Aorta (tissue), 5 donors: ENCODE results near the gene NPAS3. TPM values are rescaled to one million over a fixed set of nuclear protein-coding genes. Genes with fewer than 3 reads are reported as not detected.

ENCODE experiments used
- ATAC-seq: fragments of 200-7000 bp; cut with Tn5 transposase; one replicate; pipeline ENCODE4 v1.9.1; 2022; ENCODE audit warnings: moderate library complexity; ENCODE audit not compliant: low FRiP score
- DNase-seq, 2 donors: peaks; one replicate each; pipeline ENCODE4 v3.0.0-alpha.2; 2020
- H3K27ac ChIP-seq, 2 donors: one replicate each; pipeline ENCODE4 v1.5.1; 2013; ENCODE audit warnings: low read length in 2 of 2, mild to moderate bottlenecking in 2 of 2, moderate library complexity in 2 of 2, control low read depth in 1 of 2, inconsistent platforms in 1 of 2, low read depth in 1 of 2
- H3K27me3 ChIP-seq, 2 donors: one replicate each; pipeline ENCODE4 v1.6.1; 2013; ENCODE audit warnings: control low read depth in 1 of 2, low read length in 1 of 2, mild to moderate bottlenecking in 1 of 2, moderate library complexity in 1 of 2; ENCODE audit not compliant: insufficient read depth in 2 of 2, control insufficient read depth in 1 of 2
- H3K36me3 ChIP-seq, 2 donors: one replicate each; pipeline ENCODE4 v1.6.1; 2013; ENCODE audit warnings: control low read depth in 1 of 2, low read length in 1 of 2, mild to moderate bottlenecking in 1 of 2; ENCODE audit not compliant: insufficient read depth in 2 of 2, control insufficient read depth in 1 of 2
- H3K4me1 ChIP-seq, 2 donors: one replicate each; pipeline ENCODE4 v1.6.1; 2013; ENCODE audit warnings: low read length in 2 of 2, control low read depth in 1 of 2, mild to moderate bottlenecking in 1 of 2, moderate library complexity in 1 of 2; ENCODE audit not compliant: insufficient read depth in 2 of 2, control insufficient read depth in 1 of 2
- H3K4me3 ChIP-seq, 2 donors: one replicate each; pipeline ENCODE4 v1.5.1; 2013; ENCODE audit warnings: low read length in 2 of 2, control low read depth in 1 of 2, mild to moderate bottlenecking in 1 of 2
- H3K9me3 ChIP-seq: one replicate; pipeline ENCODE4 v1.6.1; 2013; ENCODE audit warnings: mild to moderate bottlenecking, low read length; ENCODE audit not compliant: control insufficient read depth
- WGBS, 2 donors: extraction: QIAGEN DNeasy Blood & Tissue Kit; methylation state at CpG; one replicate each; pipeline ENCODE4 v1.1.7; 2013; 5-methylcytosine and 5-hydroxymethylcytosine counted together
- intact Hi-C, 2 donors: fragments of 100-400 bp; cut with DNase I; formaldehyde crosslinking; loops; one replicate each; pipeline versions ENCODE4 v1.14.2 to v1.15.0; 2022
- polyA plus RNA-seq, 2 donors: library from polyadenylated mRNA; stranded (reverse); fragments of 200-250 nt; gene quantifications; one replicate each; pipeline ENCODE4 v1.2.3, GENCODE V29; 2013
- total RNA-seq, 2 donors: library from RNA; stranded (reverse); fragmentation: NEBNext Ultra II Directional; extraction: Animal tissue kit (Norgen Biotek cat#: 25700); gene quantifications; one replicate each; pipeline ENCODE4 v1.2.1, GENCODE V29; 2021
- donor health status: healthy with polysubstance abuse.
- donor health status: Bipolar disorder and iron deficiency.
- donor health status: DM: no; HTN: no; CAD: no.
- donor health status: DM: no; HTN: no; CAD: no.
- donor health status: DM: yes; HTN: yes; CAD: no.

Gene NPAS3
- total and polyA plus RNA-seq, 4 donors: 0.13 to 4.3 (median 0.50) TPM

GRCh38 chr14:33240466-33240865 lies 301.8 kb downstream of the NPAS3 start:
- Histone ChIP-seq H3K36me3 (no peaks in the 10 kb centered on the region), H3K27me3 (no peaks in the 10 kb centered on the region), H3K9me3 (no peaks in the 10 kb centered on the region), H3K4me1 (no peaks in the 10 kb centered on the region), H3K27ac (no peak overlapping the region), H3K4me3 (no peak overlapping the region)
- ATAC-seq: no peak
- WGBS, 2 donors: 55 to 59% methylated on average over 2 of the region's 2 CpGs
- intact Hi-C loops: no loop called here
- no peak for DNase-seq

DNA sequence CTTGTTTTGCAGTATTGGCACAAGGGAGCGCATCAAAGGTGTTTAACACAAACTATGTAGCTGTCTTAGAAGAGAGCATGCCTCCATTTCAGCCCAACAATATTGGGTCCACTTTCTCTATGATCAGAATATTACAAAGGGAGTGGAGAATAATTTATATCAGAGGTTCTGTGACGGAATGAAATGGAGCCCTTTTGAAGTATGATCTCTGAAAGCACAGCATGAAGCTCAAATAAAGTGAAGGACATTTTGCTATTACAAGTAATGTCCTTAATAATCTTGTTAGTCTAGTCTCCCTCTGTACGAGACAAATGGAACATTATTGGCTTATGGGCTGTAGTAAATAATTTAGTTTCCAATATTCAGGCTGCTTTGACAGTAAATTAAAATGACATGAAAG lies 302.7 kb downstream of the NPAS3 start:
- H3K27me3 ChIP-seq: no peaks in the 10 kb centered on the region
- intact Hi-C loops: no loop called here
- H3K4me3 ChIP-seq: no peak overlapping the region
- H3K36me3 ChIP-seq: no peaks in the 10 kb centered on the region
- no peak for DNase-seq
- WGBS, 2 donors: 92 to 94% methylated on average over 3 of the region's 3 CpGs
- no peaks in the 10 kb centered on the region for H3K4me1 ChIP-seq
- no peak overlapping the region for H3K27ac ChIP-seq
- H3K9me3 ChIP-seq: no peaks in the 10 kb centered on the region
- ATAC-seq: no peak

DNA sequence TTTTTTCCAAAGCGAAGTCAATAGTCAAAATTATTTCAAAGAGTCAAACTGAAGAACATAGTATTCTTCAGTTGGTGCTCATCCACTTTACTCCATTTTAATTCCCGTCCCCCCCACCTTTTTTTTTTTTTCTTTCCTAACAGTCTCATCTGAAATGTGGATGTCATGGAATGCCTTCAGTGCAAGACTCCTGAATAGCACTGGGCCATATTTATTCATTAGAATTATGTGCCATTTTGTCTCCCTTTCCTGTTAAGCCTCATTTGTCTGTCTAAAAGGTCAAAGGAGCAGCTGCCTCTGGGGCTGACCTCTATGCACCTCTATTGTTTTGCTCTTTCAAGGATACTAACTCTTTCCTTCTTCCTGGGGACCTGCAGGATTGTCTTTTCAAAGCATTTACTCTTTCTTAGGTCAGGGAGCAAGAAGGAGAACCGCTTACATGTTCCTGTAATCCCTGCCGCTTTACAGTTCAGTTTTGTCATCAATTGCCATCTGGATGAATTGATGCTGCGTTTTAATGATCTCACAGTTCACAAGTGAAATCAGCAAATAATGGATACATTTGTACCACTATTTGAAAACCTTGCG lies 310.6 kb downstream of the NPAS3 start:
- 77 to 87% methylated on average over 6 of the region's 6 CpGs for whole genome bisulfite sequencing, 2 donors
- Histone ChIP-seq H3K27me3 (no peaks in the 10 kb centered on the region), H3K9me3 (no peaks in the 10 kb centered on the region), H3K36me3 (no peaks in the 10 kb centered on the region), H3K4me1 (no peaks in the 10 kb centered on the region), H3K4me3 (no peak overlapping the region), H3K27ac (no peak overlapping the region)
- no peak for ATAC-seq
- intact Hi-C loops: no loop called here
- DNase-seq: no peak

GRCh38 chr14:33250963-33251362 lies 312.3 kb downstream of the NPAS3 start:
- no peak for DNase-seq
- 31 to 48% methylated on average over 2 of the region's 2 CpGs for WGBS, 2 donors
- Histone ChIP-seq H3K4me3 (no peak overlapping the region), H3K27me3 (no peaks in the 10 kb centered on the region), H3K9me3 (no peaks in the 10 kb centered on the region), H3K36me3 (no peaks in the 10 kb centered on the region), H3K27ac (no peak overlapping the region), H3K4me1 (no peaks in the 10 kb centered on the region)
- intact Hi-C loops: no loop called here
- ATAC-seq: no peak

DNA sequence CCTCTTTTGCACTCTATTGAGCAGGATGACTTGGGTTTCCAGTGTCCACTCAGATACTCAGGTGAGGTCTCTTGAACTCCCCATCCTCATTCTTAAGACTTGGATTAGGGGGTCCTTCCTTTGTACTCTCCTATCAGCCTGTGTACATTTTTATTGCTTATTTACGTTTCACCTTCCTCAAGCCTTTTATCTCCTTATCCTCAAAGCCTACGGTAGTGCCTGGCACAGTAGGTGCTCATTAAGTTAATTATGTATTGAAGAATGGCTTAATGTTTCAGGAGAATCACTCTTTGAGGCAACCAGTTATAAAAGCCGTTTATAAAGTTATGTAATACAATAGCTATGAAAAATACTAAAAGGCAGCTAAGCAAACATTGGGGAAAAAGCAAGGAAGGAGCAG lies 315.7 kb downstream of the NPAS3 start:
- ATAC-seq (no peak), DNase-seq (no peak)
- Histone ChIP-seq H3K4me3 (no peak overlapping the region), H3K36me3 (no peaks in the 10 kb centered on the region), H3K27ac (no peak overlapping the region), H3K4me1 (no peaks in the 10 kb centered on the region), H3K9me3 (no peaks in the 10 kb centered on the region), H3K27me3 (no peaks in the 10 kb centered on the region)
- intact Hi-C loops: no loop called here
- 41 to 47% methylated on average over 3 of the region's 3 CpGs for WGBS, 2 donors

DNA sequence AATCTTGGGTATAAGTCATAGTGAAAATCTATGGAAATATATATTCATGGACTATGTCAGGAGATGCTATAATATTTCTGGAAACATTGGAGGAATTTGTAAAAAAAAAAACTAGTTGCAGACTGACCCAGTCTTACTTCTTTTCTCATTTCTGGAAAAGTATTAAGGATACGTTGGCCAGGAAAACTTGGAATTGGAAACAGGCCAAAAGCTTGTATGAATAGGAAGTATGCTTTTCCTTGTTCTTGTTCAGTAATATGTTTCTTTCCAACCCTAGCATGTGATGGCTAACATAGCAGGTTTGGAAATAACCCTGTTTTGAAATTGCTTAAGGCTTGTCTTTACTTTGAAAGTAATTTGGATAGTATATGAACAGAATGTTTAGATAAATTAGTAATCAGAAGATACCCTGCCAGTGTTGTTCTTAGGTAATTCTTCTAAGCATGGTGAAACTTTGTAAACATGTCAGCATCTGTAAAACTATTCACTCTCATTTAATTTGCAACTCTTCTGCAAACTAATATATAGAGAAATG lies 316.2 kb downstream of the NPAS3 start:
- Histone ChIP-seq H3K27ac (no peak overlapping the region), H3K4me1 (no peaks in the 10 kb centered on the region), H3K36me3 (no peaks in the 10 kb centered on the region), H3K9me3 (no peaks in the 10 kb centered on the region), H3K4me3 (no peak overlapping the region), H3K27me3 (no peaks in the 10 kb centered on the region)
- DNase-seq (no peak), ATAC-seq (no peak)
- WGBS, 2 donors: 0 to 2% methylated on average over 1 of the region's 1 CpG
- intact Hi-C loops: no loop called here

DNA sequence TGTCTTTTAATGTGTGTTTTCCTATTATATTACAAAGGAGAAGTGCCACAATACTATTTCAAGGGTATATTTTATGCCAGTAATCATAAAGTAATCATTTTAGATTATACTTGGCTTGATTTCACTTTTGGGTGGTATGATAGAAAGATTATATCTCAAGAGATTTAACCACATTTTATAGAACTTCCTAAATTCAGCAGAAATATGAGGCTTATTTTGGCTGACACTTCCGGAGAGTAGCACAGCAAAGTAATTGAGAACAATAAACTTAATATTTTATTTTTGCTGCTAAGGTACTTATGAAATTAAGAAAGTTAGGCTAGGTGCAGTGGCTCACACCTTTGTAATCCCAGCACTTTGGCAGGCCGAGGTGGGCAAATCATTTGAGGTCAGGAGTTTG lies 319.1 kb downstream of the NPAS3 start:
- no peaks in the 10 kb centered on the region for H3K4me1 ChIP-seq
- intact Hi-C loops: no loop called here
- no peaks in the 10 kb centered on the region for H3K9me3 ChIP-seq
- no peak overlapping the region for H3K4me3 ChIP-seq
- DNase-seq: no peak
- H3K27me3 ChIP-seq: no peaks in the 10 kb centered on the region
- H3K36me3 ChIP-seq: no peaks in the 10 kb centered on the region
- no peak overlapping the region for H3K27ac ChIP-seq
- no peak for ATAC-seq
- 73 to 85% methylated on average over 2 of the region's 2 CpGs for WGBS, 2 donors

DNA sequence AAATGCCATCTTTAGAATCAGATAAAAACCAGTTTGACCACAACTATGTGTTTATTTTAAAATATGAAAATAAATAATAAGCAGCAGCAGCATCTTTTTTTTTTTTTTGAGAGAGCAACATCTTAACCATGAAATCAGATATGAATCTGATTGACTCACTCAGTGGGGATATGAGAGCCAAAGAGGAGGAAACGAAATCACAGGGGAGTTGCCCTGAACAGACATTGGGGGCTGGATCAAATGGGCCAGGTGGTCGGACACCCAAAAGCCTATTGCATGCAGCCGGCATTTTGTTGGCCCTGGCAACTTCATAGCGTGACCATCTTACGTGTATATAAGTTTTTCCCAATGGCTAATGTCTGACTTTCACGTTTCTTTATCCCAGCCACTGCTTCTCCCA lies 321.1 kb downstream of the NPAS3 start:
- Histone ChIP-seq H3K27ac (no peak overlapping the region), H3K4me1 (no peaks in the 10 kb centered on the region), H3K4me3 (no peak overlapping the region), H3K36me3 (no peaks in the 10 kb centered on the region), H3K27me3 (no peaks in the 10 kb centered on the region), H3K9me3 (peaks cover 1% of the 10 kb centered on the region)
- intact Hi-C loops: no loop called here
- WGBS, 2 donors: 76 to 81% methylated on average over 6 of the region's 6 CpGs
- ATAC-seq: no peak
- no peak for DNase-seq

DNA sequence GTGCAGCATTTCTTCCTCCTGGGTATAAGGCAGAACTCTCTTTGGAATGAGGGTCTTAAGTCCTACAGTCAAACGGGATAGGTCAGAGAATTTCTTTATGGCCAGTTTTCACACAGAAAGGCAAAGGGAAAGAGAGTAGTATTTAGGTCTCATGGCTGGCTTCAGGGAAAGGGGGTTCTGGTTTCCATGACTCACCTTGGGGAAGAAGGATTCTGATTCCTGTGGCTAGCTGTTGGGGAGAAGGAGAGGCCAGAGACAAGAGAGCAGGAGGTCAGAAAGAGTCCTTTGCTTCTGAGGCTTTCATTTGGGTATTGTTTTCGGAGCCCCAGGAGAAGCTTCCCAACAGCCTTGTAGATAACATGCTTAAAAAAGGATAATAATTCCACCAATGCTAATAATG lies 332.5 kb downstream of the NPAS3 start:
- intact Hi-C loops: no loop called here
- no peak for DNase-seq
- H3K4me1 ChIP-seq: no peaks in the 10 kb centered on the region
- H3K9me3 ChIP-seq: no peaks in the 10 kb centered on the region
- 81 to 85% methylated on average over 2 of the region's 2 CpGs for WGBS, 2 donors
- no peak overlapping the region for H3K27ac ChIP-seq
- no peaks in the 10 kb centered on the region for H3K36me3 ChIP-seq
- no peak overlapping the region for H3K4me3 ChIP-seq
- no peak for ATAC-seq
- H3K27me3 ChIP-seq: no peaks in the 10 kb centered on the region
